CD14-positive monocyte (primary cell): ENCODE results near the gene RIC3. TPM values are rescaled to one million over a fixed set of nuclear protein-coding genes. Genes with fewer than 3 reads are reported as not detected.

Experiments used
- DNase-seq, 3 donors: peaks; one replicate each; pipeline ENCODE4 v3.0.0-alpha.2; 2011 to 2022
- H2AFZ ChIP-seq: 2 replicates; pipeline ENCODE4 v1.6.0; 2012; ENCODE audit warnings: mild to moderate bottlenecking, low read depth, low read length, inconsistent platforms; ENCODE audit not compliant: insufficient read depth, poor library complexity, severe bottlenecking
- H3K27ac ChIP-seq, 2 donors: 1 replicate in 1 of 2; 2 replicates in 1 of 2; pipeline ENCODE4 v1.5.1; 2012 to 2013; ENCODE audit warnings: low read length in 2 of 2, control low read depth in 1 of 2, inconsistent platforms in 1 of 2, low read depth in 1 of 2, mild to moderate bottlenecking in 1 of 2
- H3K27me3 ChIP-seq, 2 donors: one replicate each; pipeline versions ENCODE4 v1.6.0 to v1.6.1; 2011 to 2013; ENCODE audit warnings: low read length in 2 of 2; ENCODE audit not compliant: control insufficient read depth in 2 of 2, insufficient read depth in 2 of 2
- H3K36me3 ChIP-seq, 2 donors: replicated peaks in 1 of 2; 1 replicate in 1 of 2; 2 replicates in 1 of 2; pipeline versions ENCODE4 v1.5.1 to v1.6.1; 2012 to 2013; ENCODE audit warnings: low read length in 2 of 2, control low read depth in 1 of 2, inconsistent platforms in 1 of 2, mild to moderate bottlenecking in 1 of 2; ENCODE audit not compliant: insufficient read depth in 2 of 2, control insufficient read depth in 1 of 2
- H3K4me1 ChIP-seq, 2 donors: 1 replicate in 1 of 2; 2 replicates in 1 of 2; pipeline versions ENCODE4 v1.5.1 to v1.6.1; 2012 to 2013; ENCODE audit warnings: low read length in 2 of 2, control low read depth in 1 of 2, inconsistent platforms in 1 of 2, mild to moderate bottlenecking in 1 of 2, moderate library complexity in 1 of 2; ENCODE audit not compliant: insufficient read depth in 2 of 2, control insufficient read depth in 1 of 2
- H3K4me2 ChIP-seq: replicated peaks from 2 replicates; pipeline ENCODE3; 2012; ENCODE audit warnings: low read length, moderate library complexity, mild to moderate bottlenecking; ENCODE audit not compliant: poor library complexity, severe bottlenecking; ENCODE audit errors: extremely low read depth
- H3K4me3 ChIP-seq, 3 experiments: fragments of 200-600 bp in 1 of 3; sonication (generic) in 1 of 3; replicated peaks in 1 of 3; 1 replicate in 2 of 3; 2 replicates in 1 of 3; pipeline ENCODE4 v1.5.1; 2011 to 2013; ENCODE audit warnings: low read length in 3 of 3, mild to moderate bottlenecking in 3 of 3, control low read depth in 2 of 3, low read depth in 2 of 3, inconsistent platforms in 1 of 3, moderate library complexity in 1 of 3
- H3K79me2 ChIP-seq: 2 replicates; pipeline ENCODE4 v1.6.0; 2012; ENCODE audit warnings: mild to moderate bottlenecking, control low read depth, inconsistent platforms, low read length, moderate library complexity; ENCODE audit not compliant: insufficient read depth
- H3K9ac ChIP-seq: 2 replicates; pipeline ENCODE4 v1.6.0; 2017; ENCODE audit warnings: low read length, mild to moderate bottlenecking; ENCODE audit not compliant: insufficient read depth, poor library complexity, severe bottlenecking
- H3K9me3 ChIP-seq, 2 donors: replicated peaks in 1 of 2; 1 replicate in 1 of 2; 2 replicates in 1 of 2; pipeline versions ENCODE4 v1.5.1 to v1.6.1; 2012 to 2013; ENCODE audit warnings: low read length in 2 of 2, control low read depth in 1 of 2; ENCODE audit not compliant: control insufficient read depth in 1 of 2, insufficient read depth in 1 of 2
- H4K20me1 ChIP-seq: 2 replicates; pipeline ENCODE4 v1.6.0; 2012; ENCODE audit warnings: mild to moderate bottlenecking, low read length, control low read depth, moderate library complexity; ENCODE audit not compliant: insufficient read depth
- H3K27ac Mint-ChIP-seq, 7 donors: one replicate each; pipeline ENCODE4 v1.8.0; 2020; ENCODE audit warnings: mild to moderate bottlenecking in 7 of 7, mixed read lengths in 7 of 7, moderate library complexity in 6 of 7, inconsistent platforms in 2 of 7
- H3K27me3 Mint-ChIP-seq, 3 donors: one replicate each; pipeline ENCODE4 v1.8.0; 2021 to 2022; ENCODE audit warnings: low read depth in 3 of 3, mild to moderate bottlenecking in 3 of 3, mixed read lengths in 3 of 3, moderate library complexity in 3 of 3, inconsistent platforms in 1 of 3
- H3K36me3 Mint-ChIP-seq, 2 donors: one replicate each; pipeline ENCODE4 v1.8.0; 2020; ENCODE audit warnings: mixed read lengths in 2 of 2, inconsistent platforms in 1 of 2, mild to moderate bottlenecking in 1 of 2
- H3K4me1 Mint-ChIP-seq: one replicate; pipeline ENCODE4 v1.8.0; 2020; ENCODE audit warnings: mild to moderate bottlenecking, mixed read lengths
- H3K4me3 Mint-ChIP-seq, 2 donors: one replicate each; pipeline ENCODE4 v1.8.0; 2020; ENCODE audit warnings: mild to moderate bottlenecking in 2 of 2, mixed read lengths in 2 of 2, moderate library complexity in 1 of 2
- H3K9me3 Mint-ChIP-seq, 7 donors: one replicate each; pipeline ENCODE4 v1.8.0; 2020 to 2022; ENCODE audit warnings: mixed read lengths in 7 of 7, mild to moderate bottlenecking in 6 of 7, moderate library complexity in 6 of 7, inconsistent platforms in 2 of 7
- WGBS: methylation state at CpG from one replicate; pipeline ENCODE4 v1.1.5; 2013; ENCODE audit warnings: missing lambda C conversion rate; ENCODE audit not compliant: insufficient coverage; 5-methylcytosine and 5-hydroxymethylcytosine counted together
- intact Hi-C, 2 donors: fragments of 100-400 bp; cut with micrococcal nuclease; formaldehyde crosslinking; loops; one replicate each; pipeline versions ENCODE4 v1.15.0 to v1.15.1; 2023
- polyA plus RNA-seq, 3 donors: library from polyadenylated mRNA; depleted of rRNA in 1 of 3; unstranded in 2 of 3; stranded (reverse) in 1 of 3; fragments of 300-500 nt in 2 of 3; fragments of >200 nt in 1 of 3; fragmentation: Illumina TruSeq in 2 of 3; gene quantifications; 1 replicate in 2 of 3; 2 replicates in 1 of 3; pipeline ENCODE4 v1.2.3, GENCODE V29; 2012 to 2021
- TF ChIP-seq, protein P1 (sequence below): fragments of 200-600 bp; IDR thresholded peaks from one replicate; pipeline ENCODE4 v1.8.0; 2022; ENCODE audit warnings: antibody characterized with exemption, mild to moderate bottlenecking

The RIC3 gene
- polyA plus RNA-seq, 3 donors: 0.17 TPM; not detected in 2

- TF ChIP-seq, protein P1, sequence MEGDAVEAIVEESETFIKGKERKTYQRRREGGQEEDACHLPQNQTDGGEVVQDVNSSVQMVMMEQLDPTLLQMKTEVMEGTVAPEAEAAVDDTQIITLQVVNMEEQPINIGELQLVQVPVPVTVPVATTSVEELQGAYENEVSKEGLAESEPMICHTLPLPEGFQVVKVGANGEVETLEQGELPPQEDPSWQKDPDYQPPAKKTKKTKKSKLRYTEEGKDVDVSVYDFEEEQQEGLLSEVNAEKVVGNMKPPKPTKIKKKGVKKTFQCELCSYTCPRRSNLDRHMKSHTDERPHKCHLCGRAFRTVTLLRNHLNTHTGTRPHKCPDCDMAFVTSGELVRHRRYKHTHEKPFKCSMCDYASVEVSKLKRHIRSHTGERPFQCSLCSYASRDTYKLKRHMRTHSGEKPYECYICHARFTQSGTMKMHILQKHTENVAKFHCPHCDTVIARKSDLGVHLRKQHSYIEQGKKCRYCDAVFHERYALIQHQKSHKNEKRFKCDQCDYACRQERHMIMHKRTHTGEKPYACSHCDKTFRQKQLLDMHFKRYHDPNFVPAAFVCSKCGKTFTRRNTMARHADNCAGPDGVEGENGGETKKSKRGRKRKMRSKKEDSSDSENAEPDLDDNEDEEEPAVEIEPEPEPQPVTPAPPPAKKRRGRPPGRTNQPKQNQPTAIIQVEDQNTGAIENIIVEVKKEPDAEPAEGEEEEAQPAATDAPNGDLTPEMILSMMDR: no peak
- peak overlapping the region in 1 of 7 donors; percentile 2 for H3K27ac Mint-ChIP-seq
- Histone ChIP-seq H4K20me1 (no peaks in the 10 kb centered on the region), H3K27ac (no peak overlapping the region), H3K79me2 (no peaks in the 10 kb centered on the region), H3K4me2 (no peak overlapping the region), H3K9me3 (no peaks in the 10 kb centered on the region), H3K9ac (no peak overlapping the region), H3K4me3 (no peak overlapping the region), H3K4me1 (no peaks in the 10 kb centered on the region), H2AFZ (no peak overlapping the region), H3K27me3 (no peaks in the 10 kb centered on the region), H3K36me3 (no peaks in the 10 kb centered on the region)
- peaks cover 0 to 3% (median 1%) of the 10 kb centered on the region in 3 donors for H3K27me3 Mint-ChIP-seq
- no peaks in the 10 kb centered on the region for H3K4me1 Mint-ChIP-seq
- H3K4me3 Mint-ChIP-seq: no peak overlapping the region
- H3K9me3 Mint-ChIP-seq: no peaks in the 10 kb centered on the region
- no peak for DNase-seq
- intact Hi-C loops: loop anchor here in 1 of 2 donors (2.0 kb wide), 1 partner anchor 66 kb away; no protein-coding TSS in a partner anchor
- WGBS: 84% methylated on average over 2 of the region's 4 CpGs
- H3K36me3 Mint-ChIP-seq: no peaks in the 10 kb centered on the region
These were observed 70.5 kb downstream of the RIC3 start for GRCh38 chr11:8098361-8098760.

GRCh38 chr11:8097926-8098325 lies 70.9 kb downstream of the RIC3 start:
- Histone ChIP-seq H3K9ac (no peak overlapping the region), H3K4me2 (no peak overlapping the region), H3K9me3 (no peaks in the 10 kb centered on the region), H3K27ac (no peak overlapping the region), H4K20me1 (no peaks in the 10 kb centered on the region), H3K4me3 (no peak overlapping the region), H2AFZ (no peak overlapping the region), H3K27me3 (no peaks in the 10 kb centered on the region), H3K4me1 (no peaks in the 10 kb centered on the region), H3K79me2 (no peaks in the 10 kb centered on the region), H3K36me3 (no peaks in the 10 kb centered on the region)
- 84% methylated on average over 2 of the region's 2 CpGs for WGBS
- no peak for DNase-seq
- Mint-ChIP-seq H3K4me3 (no peak overlapping the region), H3K4me1 (no peaks in the 10 kb centered on the region), H3K36me3 (no peaks in the 10 kb centered on the region), H3K27me3 (peaks cover 0 to 3% (median 1%) of the 10 kb centered on the region in 3 donors), H3K27ac (no peak overlapping the region), H3K9me3 (no peaks in the 10 kb centered on the region)
- intact Hi-C loops: loop anchor here in 1 of 2 donors (2.0 kb wide), 1 partner anchor 65 kb away; no protein-coding TSS in a partner anchor
- TF ChIP-seq, protein P1: no peak
